ENCODE measurements around the gene DOC2B.
"Not testable (repeated sequence)": the region's sequence is repeated elsewhere in the genome, so short reads cannot be mapped to it uniquely, and the experiment has no call there.

The DOC2B gene

DNA sequence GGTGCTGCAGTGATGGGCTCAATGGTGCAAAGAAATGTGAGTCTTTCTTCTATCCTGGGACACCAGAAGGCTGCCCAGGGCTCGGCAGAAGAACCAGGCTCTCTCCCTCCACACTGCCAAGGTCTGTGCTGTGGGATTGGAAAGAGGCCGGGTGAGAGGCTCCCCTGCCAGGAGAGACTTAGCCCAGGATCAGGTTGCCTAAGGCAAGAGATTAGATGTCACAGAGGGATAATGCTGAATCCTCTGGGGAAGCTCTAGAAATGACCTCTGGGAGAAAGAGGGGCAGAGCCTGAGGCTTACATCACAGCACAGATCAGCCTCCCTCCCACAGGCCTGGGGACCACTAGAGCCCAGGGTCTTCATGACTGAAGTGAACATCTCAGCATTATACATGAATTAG is 5.7 kb upstream of the DOC2B start:
- no peak for DNase-seq

DNA sequence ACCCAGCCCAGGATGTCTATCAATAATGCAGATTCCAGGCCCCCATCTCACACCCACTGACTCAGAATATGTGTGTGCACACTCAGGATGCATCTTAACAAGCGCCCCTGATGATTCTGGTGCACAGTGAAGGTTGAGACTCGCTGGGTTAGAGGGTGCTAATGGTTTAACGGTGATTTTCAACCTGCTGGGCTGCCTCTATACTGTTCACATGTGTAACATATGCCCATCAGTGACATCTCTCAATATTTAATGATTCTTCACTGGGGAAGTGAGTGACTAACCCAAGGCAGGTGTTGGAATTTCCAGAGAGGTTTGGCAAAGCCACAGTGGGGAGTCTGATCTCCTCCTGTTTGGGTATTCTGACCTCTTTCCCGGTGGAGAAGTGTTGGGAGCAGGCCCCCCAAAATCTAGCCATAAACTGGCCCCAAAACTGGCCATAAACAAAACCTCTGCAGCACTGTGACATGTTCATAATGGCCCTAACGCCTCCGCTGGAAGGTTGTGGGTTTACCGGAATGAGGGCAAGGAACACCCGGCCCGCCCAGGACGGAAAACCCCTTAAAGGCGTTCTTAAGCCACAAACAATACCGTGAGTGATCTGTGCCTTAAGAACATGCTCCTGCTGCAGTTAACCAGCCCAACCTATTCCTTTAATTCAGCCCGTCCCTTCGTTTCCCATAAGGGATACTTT is 4.1 kb upstream of the DOC2B start:
- DNase-seq, result no peak

DNA sequence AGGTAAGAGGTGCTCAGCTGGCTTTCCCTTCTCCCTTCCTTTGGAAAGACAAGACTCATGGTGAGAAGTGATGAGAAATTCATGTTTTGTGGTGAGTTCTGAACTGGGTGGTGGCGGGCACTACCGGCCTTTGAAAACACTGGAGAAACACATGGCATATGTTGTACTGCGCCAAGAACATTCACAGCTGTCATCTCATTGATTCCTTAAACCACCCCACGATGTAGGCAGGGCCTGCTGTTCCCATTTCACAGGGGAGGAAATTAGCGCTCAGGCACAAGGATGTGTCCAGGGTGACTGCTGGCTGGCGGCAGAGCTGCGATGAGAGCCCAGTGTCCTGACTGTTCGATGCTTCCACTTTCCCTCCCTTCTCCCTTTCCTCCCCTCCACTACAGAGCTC is 1.6 kb upstream of the DOC2B start:
- no peak for DNase-seq

DNA sequence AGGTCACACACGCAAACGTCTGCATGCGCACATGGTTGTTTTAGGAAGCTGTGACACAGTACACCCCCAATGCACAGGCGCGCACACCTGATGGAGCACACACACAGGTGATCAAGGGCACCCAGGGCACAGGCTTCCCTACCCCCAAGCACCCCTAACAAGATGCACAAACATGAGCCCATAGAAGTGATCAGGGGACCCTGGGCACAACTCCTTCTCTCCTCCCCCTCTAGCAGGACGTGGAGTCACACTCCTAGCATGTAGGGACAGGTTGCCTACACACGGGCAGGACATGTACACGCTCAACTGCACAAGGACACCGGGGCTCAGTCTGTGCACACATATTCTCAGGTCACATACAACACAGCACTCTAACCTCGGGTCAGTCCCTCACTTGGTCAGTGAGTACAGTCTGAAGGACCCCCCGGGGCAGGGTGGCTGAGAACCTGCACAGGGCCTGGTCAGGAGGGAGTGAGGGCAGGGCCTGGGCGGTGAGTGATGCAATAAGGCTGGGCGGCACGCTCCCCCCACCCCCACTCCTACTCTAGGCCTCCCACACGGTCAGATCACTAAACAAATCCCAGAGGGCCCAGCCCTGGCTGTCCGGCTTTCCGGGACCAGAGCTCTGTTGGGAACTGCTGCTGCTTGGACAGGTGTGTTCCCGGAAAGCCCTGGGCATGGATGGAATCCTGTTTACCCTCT is 751 bp upstream of the DOC2B start:
- no peak for DNase-seq

DNA sequence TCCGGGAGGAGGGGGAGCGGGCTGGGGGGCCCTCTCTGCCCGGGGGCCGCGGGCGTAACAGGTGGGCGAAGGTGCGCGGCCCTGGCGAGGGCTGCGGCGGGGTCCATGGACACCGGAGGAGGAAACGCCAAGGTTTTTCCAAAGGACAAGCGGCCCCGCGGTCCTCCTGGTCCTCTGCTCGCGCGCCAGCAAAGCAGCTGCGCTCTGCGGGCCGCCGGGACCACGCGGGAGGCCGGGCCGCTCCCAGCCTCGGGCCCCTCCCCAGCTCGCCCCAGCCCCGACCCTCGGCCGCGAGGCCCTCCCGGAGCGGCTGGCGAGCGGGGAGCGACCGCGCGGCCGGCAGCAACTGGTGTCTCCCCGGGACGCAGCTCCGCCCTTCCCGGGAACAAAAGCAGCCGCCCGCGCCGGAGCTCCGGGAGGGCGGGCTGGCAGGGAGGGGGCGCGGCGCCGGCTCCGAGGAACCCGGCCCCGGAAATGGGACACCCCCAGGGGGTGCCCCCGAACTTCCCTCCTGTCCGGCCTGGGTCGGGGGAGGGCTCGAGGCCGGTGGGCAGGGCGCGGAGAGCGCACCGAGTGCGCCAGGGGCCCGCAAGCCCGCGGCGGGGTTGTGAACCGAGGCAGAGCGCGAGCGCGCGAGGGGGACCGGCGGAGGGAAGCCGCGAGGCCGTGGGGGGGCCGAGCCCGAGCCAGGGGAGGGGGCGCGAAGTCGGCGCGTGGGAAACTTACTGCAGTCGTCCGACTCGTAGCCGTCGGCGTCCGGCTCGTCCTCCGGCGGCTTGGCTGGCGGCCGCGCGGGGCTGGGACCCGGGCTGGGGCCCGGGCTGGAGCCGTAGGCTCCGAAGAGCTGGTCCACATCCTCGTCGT is 837 bp downstream of the DOC2B start:
- DNase-seq, result no peak

DNA sequence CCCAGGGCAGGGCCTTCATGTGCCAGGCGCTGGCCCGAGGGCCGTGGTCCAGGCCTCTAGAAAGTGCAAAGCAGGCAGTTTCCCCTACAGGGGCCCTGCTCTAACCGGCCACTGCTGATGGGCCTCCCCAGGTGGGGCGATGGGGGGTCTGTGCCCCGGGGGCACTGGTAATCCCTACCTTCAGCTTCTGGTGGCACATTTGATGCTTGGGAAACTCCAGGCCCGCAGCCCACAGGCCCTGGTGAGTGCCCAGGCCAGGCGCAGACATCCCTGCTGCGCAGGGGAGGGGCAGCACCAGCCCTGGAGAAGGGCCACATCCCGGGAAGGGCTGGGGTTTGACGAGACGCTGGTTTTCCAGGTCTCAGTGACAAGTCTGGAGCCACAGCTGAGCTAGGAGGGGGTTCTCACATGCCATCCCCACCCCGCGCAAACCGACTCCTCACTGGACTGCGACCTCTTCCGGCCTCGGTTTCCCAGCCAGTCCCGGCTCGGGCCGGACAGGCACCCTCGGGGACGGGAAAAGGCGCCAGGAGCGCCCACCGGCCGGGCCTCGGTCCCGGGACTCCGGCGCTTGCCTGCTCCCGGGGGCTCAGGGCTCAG is 1.6 kb downstream of the DOC2B start:
- no peak for DNase-seq

DNA sequence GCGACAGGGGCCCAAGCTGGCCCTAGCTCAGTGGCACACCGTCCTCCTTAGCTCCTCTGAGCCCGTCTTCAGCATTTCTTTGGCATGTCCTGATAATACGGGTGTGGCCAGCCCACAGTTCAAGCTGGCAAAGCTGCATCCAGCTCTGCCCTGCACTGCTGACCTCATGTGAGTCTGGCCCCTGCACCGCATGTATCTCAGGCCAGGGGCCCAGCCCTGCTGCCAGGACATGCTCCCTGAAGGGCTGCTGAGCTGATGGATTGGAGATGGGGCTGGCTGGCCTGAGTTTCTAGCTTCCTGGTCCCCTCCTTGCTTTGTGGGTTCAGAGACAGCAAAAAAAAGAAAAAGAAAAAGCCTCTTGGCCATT is 2.4 kb downstream of the DOC2B start:
- DNase-seq, result no peak

DNA sequence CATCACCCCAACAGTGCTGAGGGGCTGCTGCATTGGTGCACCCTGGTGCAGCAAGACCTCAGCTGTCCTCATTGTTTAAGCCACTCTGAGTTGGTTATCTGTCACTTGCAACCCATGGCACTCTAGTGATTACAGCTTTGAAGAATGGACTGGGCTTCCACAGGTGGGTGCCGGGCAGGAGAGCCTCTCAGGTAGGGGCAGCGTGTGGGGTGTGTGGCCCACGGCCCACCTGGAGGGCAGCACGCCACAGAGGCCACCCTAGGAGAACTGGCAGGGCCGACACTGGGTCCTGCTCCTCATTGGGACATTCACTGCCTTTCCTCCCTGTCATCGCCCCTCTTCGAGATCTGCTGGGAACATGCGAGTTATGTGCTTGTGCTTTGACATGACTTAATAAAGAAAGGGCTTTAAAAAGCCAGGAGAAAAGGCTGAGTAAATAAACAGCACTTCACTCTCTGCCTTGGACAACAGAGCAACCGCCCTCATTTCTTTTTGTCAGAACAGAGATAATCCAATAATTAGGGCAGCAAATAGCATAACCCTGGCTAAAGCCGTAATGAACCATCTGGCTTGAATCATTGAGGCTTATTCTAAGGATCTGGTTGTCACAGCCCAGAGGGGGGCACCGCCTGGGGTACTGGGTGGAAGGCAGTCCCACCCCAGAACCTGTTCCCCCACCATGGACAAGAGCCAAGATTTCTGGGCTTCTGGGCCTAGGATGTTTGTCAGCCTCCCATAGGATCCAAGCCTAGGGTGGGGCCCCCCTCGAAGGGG is 3.0 kb downstream of the DOC2B start:
- DNase-seq, result no peak

DNA sequence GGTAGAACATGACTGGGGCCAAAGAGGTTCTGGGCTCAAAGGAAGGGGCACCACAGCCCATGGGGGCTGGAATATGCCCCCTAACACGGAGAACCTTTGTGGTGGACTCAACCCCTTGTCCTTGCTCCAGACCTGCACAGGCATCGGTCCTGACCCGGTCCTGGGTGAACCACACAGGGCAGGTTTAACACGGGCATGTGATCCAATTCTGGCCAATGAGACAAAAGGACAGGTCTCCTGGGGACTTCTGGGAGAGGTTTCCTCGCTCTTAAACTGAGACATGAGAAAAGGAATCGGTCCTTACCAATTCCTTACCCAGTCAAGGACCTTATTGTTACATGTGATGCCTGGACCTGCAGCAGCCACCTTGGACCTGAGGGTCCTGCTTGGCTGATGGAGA is 3.7 kb downstream of the DOC2B start:
- no peak for DNase-seq

DNA sequence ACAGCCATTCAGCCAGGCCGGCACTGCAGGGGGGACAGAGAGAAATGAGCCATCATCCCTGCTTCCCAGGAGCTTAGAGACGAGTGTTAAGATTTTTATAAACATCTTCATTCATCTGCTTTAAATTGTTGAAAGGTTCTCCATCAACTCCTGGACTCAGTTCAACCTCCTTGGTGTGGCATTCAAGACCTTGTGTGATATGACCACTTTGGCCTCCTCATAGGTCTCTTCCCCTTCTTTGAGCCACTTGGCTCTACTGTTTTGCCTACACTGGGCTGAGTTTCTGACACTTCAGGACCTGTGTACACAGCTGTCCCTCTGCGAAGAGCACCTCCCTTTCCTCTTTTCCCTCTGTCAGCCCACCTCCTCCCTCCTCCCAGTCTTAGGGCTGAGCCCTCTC is 4.3 kb downstream of the DOC2B start:
- DNase-seq, result no peak

DNA sequence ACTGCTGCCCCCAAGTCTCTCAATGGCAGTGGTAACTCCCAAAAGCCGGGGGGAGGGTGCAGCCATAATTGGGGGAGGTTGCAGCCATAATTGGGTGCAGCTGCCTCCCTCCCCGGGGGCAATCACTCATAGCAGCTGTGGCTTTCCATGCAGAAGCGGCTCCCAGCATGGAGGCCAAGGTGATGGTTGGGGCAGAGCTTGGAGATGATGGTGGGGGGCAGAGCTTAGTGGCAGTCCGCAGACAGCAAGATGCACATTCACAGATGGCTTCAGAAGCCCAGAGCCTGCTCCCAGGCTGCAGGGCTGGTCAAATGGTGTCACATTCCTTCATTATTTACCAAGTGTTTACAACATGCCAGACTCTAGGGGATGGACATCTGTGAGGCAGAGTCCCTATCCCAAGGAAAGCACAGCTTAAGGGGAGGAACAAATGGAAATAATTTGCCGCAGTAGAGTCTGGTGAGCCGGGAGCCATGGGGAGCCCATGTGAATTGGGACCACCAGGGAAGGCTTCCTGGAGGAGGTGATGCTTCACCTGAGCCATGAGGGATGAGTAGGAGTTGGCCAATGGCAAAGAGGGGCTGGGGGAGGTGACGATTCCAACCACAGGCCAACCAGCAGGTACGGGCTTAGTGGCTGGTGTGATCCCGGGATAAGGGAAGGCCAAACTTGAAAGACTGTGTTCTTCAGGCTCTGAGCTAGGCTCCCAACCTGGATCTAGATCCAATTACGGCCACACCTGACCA is 8.1 kb downstream of the DOC2B start:
- no peak for DNase-seq

DNA sequence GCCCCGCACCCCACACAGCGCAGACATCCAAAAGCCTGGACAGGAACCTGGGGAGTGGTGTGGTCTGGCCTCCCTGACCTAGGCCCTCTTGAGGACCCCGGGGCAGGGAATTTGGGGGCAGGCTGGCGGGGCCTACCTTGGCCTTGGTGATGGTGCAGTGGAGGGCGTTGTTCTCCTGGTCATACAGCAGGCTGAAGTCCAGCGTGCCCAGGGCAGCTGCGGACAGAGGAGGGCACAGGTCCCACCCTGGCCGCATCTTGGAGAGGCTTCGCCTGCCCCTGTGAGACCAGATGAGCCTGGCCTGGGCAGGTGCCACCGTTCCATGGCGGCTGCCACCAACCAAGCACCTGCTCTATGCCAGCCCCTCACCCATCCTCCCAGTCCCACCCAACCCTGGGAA is 9.0 kb downstream of the DOC2B start:
- DNase-seq, result no peak

DNA sequence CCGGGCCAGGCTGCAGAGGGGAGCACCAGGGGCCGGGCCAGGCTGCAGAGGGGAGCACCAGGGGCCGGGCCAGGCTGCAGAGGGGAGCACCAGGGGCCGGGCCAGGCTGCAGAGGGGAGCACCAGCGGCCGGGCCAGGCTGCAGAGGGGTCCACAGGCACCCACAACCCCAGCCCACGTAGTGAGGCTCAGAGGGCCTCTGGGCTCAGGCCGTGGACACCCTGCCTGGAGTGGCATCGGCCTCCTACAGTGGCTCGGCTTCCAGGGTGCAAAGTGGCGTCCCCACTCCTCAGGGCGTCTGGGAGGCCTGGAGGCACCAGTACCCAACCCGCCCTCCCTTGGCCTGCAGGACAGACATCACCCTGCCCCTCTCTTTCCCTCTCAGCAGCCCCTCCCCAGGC is 9.6 kb downstream of the DOC2B start:
- no peak for DNase-seq

DNA sequence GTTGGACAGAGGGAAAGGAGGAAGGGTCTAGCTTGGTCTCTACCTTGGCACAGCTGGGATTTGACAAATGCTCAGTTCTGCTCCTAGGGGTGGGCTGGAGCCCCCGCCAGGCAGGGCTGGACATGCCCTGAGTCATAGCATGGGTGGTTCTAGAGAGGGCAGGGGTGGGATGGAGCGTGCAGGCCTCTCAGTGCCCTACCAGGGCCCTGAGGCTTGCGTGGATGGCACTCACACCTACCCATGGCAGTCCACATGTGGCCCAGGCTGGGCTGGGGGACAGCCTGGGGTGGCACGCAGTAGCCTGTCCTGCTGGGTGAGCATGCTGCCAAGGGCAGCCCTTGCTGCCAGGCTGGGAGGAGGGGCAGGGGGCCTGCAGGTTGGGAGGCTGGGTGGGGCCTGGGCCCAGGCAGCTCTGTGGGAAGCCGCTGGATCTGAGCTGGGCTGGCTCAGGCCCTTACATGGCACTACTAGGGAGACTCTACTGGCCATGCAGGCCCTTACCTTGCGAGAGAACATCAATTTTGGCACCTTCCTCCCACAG is 11.2 kb downstream of the DOC2B start:
- DNase-seq, result no peak

DNA sequence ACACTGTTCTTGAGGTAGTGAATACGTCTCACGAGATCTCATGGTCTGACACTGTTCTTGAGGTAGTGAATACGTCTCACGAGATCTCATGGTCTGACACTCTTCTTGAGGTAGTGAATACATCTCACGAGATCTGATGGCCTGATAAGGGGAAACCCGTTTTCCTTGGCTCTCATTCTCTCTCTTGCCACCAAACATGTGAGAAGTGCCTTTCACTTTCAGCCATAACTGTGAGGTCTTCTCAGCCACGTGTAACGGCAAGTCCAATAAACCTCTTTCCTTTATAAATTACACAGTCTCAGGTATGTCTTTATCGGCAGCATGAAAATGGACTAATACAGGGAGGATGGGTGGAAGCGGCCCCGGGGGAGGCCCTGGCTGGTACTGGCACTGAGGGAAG is 12.8 kb downstream of the DOC2B start:
- not testable (repeated sequence) for DNase-seq

DNA sequence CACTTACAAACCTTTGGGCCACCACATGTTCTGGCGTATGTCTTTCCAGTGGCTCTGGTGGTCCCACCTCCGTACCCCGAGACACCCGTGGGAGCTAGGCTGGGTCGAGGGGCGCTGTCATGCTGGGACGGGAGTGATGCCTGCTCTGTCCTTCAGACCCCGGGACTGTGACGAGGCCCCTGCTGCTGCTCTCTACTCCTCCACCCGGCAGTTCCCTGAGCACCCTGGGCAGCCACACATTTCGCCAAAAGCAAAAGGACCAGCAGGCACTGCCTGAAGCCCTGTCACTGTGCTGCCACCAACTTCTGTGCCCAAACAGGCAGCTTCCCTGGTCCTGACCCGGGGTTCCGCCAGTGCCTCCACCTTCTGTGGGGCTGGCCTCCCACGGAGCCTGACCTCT is 15.5 kb downstream of the DOC2B start:
- DNase-seq, result no peak

DNA sequence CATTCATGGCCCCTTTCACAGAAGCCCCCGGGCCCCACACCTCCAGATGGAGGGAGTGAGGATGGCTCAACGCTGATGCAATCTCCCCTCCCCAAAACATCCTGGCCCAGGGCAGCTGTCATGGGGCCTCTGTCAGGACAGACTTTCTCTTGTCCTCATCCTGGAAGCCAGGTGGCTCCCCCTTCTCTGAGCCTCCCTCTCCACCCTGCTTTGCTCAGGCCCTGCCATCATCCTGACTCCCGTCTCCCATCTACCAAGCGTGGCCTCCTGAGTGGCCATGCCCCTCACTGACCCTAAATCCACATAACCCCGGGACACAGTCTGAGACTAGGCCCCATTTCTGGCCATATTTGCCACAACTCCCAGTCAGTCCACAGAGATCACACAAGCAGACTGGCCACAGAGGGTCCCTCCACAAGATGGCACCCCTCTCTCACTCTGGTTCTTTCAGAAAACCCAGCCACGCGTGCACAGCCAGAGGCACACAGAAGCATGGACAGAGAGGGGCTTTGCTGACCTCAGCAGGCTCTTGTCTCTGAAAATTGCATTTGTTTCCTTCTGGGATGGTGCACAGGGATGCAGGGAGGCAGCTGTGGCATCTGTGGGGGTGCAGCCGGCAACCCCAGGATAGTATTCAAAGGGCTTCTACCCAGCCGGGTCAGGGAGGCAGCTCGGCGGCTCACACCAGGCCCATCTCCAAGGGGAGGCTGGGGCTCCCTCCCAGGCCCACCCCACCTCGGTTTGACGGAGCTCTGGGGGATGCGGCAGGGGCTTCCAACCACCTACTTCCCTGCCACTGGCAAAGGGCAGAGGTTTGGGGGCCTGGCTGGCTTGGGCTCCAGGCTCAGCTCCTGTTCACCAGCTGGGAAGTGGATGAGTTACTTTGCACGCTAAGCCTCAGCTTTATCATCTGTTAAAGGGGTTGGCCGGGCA is 16.9 kb downstream of the DOC2B start:
- DNase-seq, result peak; percentile 20 to 50

DNA sequence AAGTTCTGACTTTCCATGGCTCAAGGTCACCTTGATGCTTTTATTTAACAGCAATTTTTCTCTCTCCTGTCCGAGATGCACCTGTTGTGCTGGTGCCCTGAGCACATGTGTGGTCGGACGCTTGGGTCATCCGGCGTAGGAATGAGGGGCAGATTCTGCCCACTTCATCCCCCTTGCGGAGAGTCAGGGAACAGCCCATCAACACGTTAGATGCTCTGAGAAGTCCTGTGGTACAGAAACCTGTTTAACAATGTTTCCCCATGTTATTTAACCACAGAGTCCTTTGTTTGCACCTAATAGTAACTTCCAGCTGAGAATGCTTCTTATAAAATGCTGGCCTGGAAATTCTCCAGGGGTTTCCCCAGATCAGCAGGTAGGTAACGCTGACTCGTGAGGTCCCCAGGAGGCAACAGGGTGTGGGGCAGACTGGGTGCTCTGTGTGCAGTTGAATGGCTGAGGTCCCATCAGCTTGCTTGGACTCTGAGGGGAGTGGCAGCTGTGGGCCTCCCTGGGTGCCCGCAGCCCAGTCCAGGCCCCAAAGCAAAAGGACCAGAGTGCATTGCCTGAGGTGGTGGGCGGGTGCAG is 17.8 kb downstream of the DOC2B start:
- DNase-seq, result no peak

DNA sequence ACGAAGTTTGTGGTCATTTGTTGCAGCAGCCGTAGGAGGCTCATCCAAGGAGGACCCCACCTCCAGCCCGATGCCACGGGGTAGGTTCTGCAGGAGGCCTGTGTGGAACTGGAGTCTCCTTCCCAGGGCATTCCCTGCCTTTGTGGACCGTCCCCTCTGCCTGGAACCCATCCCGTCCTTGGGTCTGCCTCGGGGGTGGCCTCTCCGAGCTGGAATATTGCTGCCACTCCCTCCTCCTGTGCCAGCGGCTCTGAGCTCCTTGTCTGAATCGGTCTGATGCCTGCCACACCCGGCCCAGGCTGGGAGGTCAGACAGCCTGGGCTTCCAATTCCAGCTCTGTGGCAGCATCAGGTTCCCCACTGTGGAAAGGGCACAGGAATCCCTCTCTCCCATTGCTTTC is 18.8 kb downstream of the DOC2B start:
- no peak for DNase-seq

DNA sequence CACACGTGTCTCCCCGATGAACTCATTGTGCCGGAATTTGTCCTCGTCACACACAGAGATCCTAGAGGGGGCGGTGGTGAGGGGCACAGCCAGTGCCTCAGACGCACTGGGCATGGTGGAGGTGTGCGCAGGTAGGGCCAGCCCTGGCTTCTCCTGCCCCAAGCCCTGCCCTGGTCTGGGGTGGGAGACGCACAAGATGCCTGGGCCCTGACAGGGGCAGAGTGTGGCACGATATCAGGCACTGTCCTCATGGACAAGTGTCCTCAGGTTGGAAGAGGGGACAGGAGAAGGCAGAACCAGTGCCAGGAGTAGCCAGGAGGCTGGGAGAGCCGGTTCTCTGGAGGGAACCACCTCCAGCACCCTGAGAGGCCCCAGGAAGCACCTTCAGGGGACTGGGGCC is 20.0 kb downstream of the DOC2B start:
- no peak for DNase-seq
